GM13977 (cell line): ENCODE results near the gene CLEC20A.

Source experiments
- DNase-seq: peaks from one replicate; pipeline ENCODE4 v3.0.0; 2012; ENCODE audit warnings: low spot score
- in situ Hi-C: fragments of 300-500 bp; cut with MboI; formaldehyde crosslinking; loops from one replicate; pipeline ENCODE4 v1.12.0; 2022; ENCODE audit warnings: low sequenced_read_pairs, low pct_unique_long_range_greater_than_20kb, mixed read lengths, inconsistent platforms; ENCODE audit not compliant: unreplicated experiment
- TF ChIP-seq, protein P1 (sequence below): IDR thresholded peaks from 2 replicates; pipeline ENCODE4 v1.5.1; 2012; ENCODE audit warnings: mild to moderate bottlenecking, control low read depth; ENCODE audit not compliant: insufficient read depth; ENCODE audit errors: extremely low read depth, missing control alignments

The CLEC20A gene

DNA sequence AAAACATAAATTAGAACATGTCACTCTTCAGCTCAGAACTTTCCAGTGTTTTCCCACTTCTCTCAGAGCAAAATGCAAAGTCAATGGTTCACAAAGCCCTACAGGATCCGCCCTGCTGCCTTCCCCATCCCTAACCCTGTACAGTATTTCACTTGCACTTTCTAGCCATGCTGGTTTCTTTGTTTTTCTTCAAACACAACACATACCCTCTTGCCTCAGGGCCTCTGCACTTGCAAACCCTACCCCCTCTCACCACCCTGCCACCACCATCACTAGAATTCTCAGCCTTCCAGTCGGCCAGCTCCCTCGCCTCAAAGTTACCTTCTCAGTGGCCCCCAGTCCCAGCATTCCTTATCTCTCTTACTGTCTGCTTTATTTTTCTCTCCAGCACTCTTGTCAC lies 33.7 kb upstream of the CLEC20A start:
- no peak for DNase-seq
- in situ Hi-C loops = loop anchor here (25.0 kb wide), 1 partner anchor 832 kb away; the partner anchor contains the start of gene AXDND1
- TF ChIP-seq, protein P1, sequence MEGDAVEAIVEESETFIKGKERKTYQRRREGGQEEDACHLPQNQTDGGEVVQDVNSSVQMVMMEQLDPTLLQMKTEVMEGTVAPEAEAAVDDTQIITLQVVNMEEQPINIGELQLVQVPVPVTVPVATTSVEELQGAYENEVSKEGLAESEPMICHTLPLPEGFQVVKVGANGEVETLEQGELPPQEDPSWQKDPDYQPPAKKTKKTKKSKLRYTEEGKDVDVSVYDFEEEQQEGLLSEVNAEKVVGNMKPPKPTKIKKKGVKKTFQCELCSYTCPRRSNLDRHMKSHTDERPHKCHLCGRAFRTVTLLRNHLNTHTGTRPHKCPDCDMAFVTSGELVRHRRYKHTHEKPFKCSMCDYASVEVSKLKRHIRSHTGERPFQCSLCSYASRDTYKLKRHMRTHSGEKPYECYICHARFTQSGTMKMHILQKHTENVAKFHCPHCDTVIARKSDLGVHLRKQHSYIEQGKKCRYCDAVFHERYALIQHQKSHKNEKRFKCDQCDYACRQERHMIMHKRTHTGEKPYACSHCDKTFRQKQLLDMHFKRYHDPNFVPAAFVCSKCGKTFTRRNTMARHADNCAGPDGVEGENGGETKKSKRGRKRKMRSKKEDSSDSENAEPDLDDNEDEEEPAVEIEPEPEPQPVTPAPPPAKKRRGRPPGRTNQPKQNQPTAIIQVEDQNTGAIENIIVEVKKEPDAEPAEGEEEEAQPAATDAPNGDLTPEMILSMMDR = no peak

DNA sequence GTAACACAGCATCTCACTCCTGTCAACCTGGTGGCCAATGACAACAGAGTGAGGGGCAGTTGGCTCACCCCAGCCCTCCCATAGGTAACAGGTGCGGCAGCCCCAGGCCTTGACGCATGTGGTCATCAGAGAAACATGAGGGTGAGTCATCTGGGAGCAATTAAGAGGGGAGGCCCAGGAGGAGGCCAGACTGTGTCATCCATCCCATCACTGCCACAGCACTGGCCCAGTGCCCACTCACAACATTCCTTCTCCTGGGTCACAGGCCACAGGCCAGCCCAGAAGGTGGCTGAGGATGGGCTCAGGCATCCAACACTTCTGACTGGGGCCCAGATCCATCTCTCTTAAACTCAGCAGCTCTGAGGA lies 33.3 kb upstream of the CLEC20A start:
- TF ChIP-seq, protein P1 = no peak
- in situ Hi-C loops = loop anchor here (25.0 kb wide), 1 partner anchor 832 kb away; the partner anchor contains the start of gene AXDND1

DNA sequence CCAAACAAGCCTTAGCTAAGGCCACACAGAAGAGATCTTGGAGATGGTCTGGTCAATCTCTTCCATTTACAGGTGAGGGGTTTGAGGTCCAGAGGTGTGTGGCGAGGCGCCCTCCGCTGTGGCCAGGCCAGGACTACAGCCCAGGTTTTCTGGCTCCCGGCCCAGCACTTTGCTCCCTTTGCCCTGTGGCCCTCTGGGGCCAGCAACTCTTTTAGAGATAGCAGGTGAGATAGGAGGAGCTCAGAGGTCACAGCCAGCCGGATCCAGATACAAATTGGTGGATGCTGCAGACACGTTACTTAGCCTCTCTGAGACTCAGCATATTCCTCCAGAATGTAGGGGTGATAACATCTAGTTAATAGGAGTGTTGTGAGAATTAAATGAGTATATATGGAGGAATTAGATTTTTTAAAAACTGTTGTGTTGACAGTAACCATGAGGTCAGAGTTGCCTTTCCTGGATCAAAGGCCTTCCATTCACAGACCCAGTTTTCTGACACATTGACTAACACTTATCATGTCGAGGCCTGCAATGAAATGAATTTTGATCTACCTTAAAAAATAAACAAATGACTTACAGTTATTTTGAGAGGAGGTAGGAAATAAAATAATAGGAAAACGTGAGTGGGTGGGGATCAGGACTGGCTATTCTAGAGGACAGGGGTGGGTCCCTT lies 32.7 kb upstream of the CLEC20A start:
- DNase-seq = no peak
- TF ChIP-seq, protein P1 = no peak

More for the DNA sequence above, 33.3 kb upstream of the CLEC20A start:
- no peak for DNase-seq

GRCh38 chr1:178528953-178529335 lies 32.2 kb upstream of the CLEC20A start:
- TF ChIP-seq, protein P1 = no peak
- in situ Hi-C loops = loop anchor here (5.0 to 25.0 kb wide), 2 partner anchors 478 to 833 kb away; partner anchors contain the start of gene AXDND1

More for the DNA sequence above, 32.7 kb upstream of the CLEC20A start:
- in situ Hi-C loops = loop anchor here (5.0 to 25.0 kb wide), 2 partner anchors 478 to 833 kb away; partner anchors contain the start of gene AXDND1

GRCh38 chr1:178528228-178528952 lies 31.6 kb upstream of the CLEC20A start:
- TF ChIP-seq, protein P1 = no peak
- DNase-seq = no peak
- in situ Hi-C loops = loop anchor here (5.0 to 25.0 kb wide), 2 partner anchors 479 to 834 kb away; partner anchors contain the start of gene AXDND1

More at GRCh38 chr1:178528953-178529335, 32.2 kb upstream of the CLEC20A start:
- no peak for DNase-seq

DNA sequence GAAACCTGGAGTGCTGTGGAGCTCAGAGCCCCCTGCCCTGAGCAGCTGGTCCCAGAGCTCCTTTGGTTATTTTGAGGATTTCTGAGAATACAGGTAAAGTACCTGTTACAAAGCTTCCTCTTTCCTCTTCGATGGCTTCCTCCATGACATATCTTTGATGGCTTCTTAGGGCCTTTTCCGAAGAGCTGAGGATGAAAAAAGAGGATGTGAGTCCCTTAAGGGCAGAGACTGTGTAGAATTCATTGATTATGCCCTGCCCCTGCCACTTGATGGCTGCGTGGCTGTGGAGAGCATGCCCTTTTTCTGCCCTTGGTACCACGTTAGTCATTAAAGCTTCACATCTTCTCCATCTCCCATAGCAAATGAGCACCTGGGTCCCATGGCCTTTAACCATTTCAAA lies 30.4 kb upstream of the CLEC20A start:
- DNase-seq = no peak
- in situ Hi-C loops = loop anchor here (5.0 to 25.0 kb wide), 2 partner anchors 480 to 835 kb away; partner anchors contain the start of gene AXDND1
- TF ChIP-seq, protein P1 = no peak
